Kidney epithelial cell (primary cell): ENCODE results near the gene SELPLG. TPM values are rescaled to one million over a fixed set of nuclear protein-coding genes. Genes with fewer than 3 reads are reported as not detected.
A peak's percentile ranks its signal among the peaks of the same experiment; 100 is the strongest.
"Not testable (repeated sequence)": the region's sequence is repeated elsewhere in the genome, so short reads cannot be mapped to it uniquely, and the experiment has no call there.

Experiments used
- DNase-seq: peaks from one replicate; pipeline ENCODE4 v3.0.0-alpha.2; 2010; ENCODE audit warnings: low read depth
- H3K27me3 ChIP-seq: 2 replicates; pipeline ENCODE4 v1.6.0; 2011; ENCODE audit warnings: low read length; ENCODE audit not compliant: control insufficient read depth, insufficient read depth
- H3K36me3 ChIP-seq: 2 replicates; pipeline ENCODE4 v1.5.1; 2011; ENCODE audit warnings: low read length; ENCODE audit not compliant: control insufficient read depth, insufficient read depth
- H3K4me3 ChIP-seq: 2 replicates; pipeline ENCODE4 v1.5.1; 2011; ENCODE audit warnings: low read depth, mild to moderate bottlenecking, control low read depth, low read length
- CTCF ChIP-seq: IDR thresholded peaks from 2 replicates; pipeline ENCODE4 v1.5.1; 2011; ENCODE audit warnings: mild to moderate bottlenecking, moderate library complexity, low read length, control low read depth, inconsistent platforms; ENCODE audit not compliant: insufficient read depth, poor library complexity, severe bottlenecking
- total RNA-seq: library from RNA; depleted of rRNA; stranded (reverse); fragments of >200 nt; gene quantifications from 2 replicates; pipeline ENCODE4 v1.2.3, GENCODE V29; 2015

The SELPLG gene
- total RNA-seq, 1 donor from 2014 or later = 0.42 TPM

GRCh38 chr12:108619369-108620160 is 14.1 kb downstream of the SELPLG start:
- TF ChIP-seq CTCF = no peak
- DNase-seq = no peak
- Histone ChIP-seq H3K27me3 (no peaks in the 10 kb centered on the region), H3K36me3 (no peaks in the 10 kb centered on the region), H3K4me3 (no peak overlapping the region)

GRCh38 chr12:108618953-108619274 is 14.8 kb downstream of the SELPLG start:
- not testable (repeated sequence) for H3K27me3 ChIP-seq, H3K36me3 ChIP-seq, DNase-seq, H3K4me3 ChIP-seq

- Histone ChIP-seq H3K4me3 (no peak overlapping the region), H3K27me3 (no peaks in the 10 kb centered on the region), H3K36me3 (no peaks in the 10 kb centered on the region)
- DNase-seq = no peak
- peak; percentile 97 for TF ChIP-seq CTCF
These were observed 15.4 kb downstream of the SELPLG start for GRCh38 chr12:108618079-108618952.

GRCh38 chr12:108616941-108617858 is 16.5 kb downstream of the SELPLG start:
- no peaks in the 10 kb centered on the region for H3K27me3 ChIP-seq
- no peak overlapping the region for H3K4me3 ChIP-seq
- DNase-seq = no peak
- no peak for TF ChIP-seq CTCF
- H3K36me3 ChIP-seq = no peaks in the 10 kb centered on the region

- Histone ChIP-seq H3K36me3 (no peaks in the 10 kb centered on the region), H3K27me3 (no peaks in the 10 kb centered on the region), H3K4me3 (no peak overlapping the region)
- no peak for DNase-seq
- TF ChIP-seq CTCF = no peak
These were observed 17.3 kb downstream of the SELPLG start for GRCh38 chr12:108616359-108616758.

GRCh38 chr12:108615918-108616317 is 17.8 kb downstream of the SELPLG start:
- Histone ChIP-seq H3K36me3 (no peaks in the 10 kb centered on the region), H3K4me3 (no peak overlapping the region), H3K27me3 (no peaks in the 10 kb centered on the region)
- no peak for TF ChIP-seq CTCF
- no peak for DNase-seq
